Measurements from ENCODE around the gene EIF4G3. TPM values are rescaled to one million over a fixed set of nuclear protein-coding genes. Genes with fewer than 3 reads are reported as not detected.

The EIF4G3 gene
- total and polyA plus RNA-seq, 9 of the 15 experiments (the other 6 are each of a cell fraction or from before 2014, with no cell fraction given), result 6.7 to 40.5 (median 32.1) TPM

DNA sequence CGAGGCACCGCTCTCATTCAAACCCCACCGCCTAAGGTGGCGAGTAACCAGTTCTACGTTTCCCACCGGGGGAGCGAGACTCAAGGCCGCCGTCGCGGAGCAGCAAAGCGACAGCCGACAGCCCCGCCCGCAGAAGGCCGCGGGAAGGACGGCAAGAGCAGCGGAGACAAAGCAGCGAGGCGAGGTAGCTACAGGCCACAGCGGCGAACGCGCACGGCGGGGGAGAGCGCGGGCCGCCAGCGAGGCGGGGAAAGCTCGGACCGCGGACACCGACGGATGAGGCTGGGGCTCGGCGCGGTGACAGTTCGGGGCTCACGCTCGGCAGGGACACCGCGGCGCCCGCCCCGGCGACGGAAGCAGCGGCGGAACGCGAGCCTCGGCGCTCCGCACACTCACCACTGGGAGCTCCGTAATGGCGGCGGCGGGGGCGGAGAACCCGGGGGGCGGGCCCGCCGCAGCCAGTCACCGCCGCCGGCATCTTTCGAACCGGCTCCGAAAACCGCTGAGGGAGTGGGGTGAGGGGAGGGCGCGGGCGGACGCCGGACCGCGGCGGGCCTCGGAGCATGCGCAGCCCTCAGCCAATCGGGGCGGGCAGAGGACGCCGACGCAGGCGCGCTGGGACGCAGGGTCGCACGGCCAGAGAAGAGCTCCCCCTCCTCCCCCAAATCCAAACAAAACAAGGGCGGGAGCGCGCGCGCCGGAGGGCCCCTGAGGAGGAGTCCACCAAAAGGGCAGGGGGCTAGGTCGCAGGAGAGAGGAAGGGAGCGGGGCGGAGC, 390.3 kb downstream of the EIF4G3 start (continued):
- TF ChIP-seq, protein P1, sequence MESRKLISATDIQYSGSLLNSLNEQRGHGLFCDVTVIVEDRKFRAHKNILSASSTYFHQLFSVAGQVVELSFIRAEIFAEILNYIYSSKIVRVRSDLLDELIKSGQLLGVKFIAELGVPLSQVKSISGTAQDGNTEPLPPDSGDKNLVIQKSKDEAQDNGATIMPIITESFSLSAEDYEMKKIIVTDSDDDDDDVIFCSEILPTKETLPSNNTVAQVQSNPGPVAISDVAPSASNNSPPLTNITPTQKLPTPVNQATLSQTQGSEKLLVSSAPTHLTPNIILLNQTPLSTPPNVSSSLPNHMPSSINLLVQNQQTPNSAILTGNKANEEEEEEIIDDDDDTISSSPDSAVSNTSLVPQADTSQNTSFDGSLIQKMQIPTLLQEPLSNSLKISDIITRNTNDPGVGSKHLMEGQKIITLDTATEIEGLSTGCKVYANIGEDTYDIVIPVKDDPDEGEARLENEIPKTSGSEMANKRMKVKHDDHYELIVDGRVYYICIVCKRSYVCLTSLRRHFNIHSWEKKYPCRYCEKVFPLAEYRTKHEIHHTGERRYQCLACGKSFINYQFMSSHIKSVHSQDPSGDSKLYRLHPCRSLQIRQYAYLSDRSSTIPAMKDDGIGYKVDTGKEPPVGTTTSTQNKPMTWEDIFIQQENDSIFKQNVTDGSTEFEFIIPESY (CRISPR knock-in tag; IDR thresholded peaks at IDR 0.05), result peak; percentile 82
- TF ChIP-seq ZNF224 (CRISPR knock-in tag; IDR thresholded peaks at IDR 0.05) (peak; percentile 21; the same call in 1 of the 2 replicates), ZNF165 (CRISPR knock-in tag; IDR thresholded peaks at IDR 0.05; ENCODE audit: borderline replicate concordance) (no peak), SMARCC2 (IDR thresholded peaks at IDR 0.05; ENCODE audit: low read depth) (no peak), PRPF4 (IDR thresholded peaks at IDR 0.05; ENCODE audit: insufficient read depth, low read depth, low read length, poor library complexity, severe bottlenecking) (peak; percentile 92), TAF15 (IDR thresholded peaks at IDR 0.05; ENCODE audit: low read depth, low read length) (no peak), HDGF (IDR thresholded peaks at IDR 0.05) (peak; percentile 58; the same call in 1 of the 2 replicates), ZNF551 (CRISPR knock-in tag; IDR thresholded peaks at IDR 0.05) (no peak), SNIP1 (IDR thresholded peaks at IDR 0.05; ENCODE audit: low read depth) (no peak), ZC3H4 (CRISPR knock-in tag; IDR thresholded peaks at IDR 0.05; ENCODE audit: borderline replicate concordance) (peak; percentile 62; the same call in 1 of the 2 replicates), NUFIP1 (IDR thresholded peaks at IDR 0.05; ENCODE audit: partially characterized antibody) (no peak), ETV6 (IDR thresholded peaks at IDR 0.05; ENCODE audit: borderline replicate concordance in 1 of 2, low read depth in 2 of 2, low read length in 1 of 2) (no peak), ETV6 (CRISPR knock-in tag; IDR thresholded peaks at IDR 0.05; ENCODE audit: borderline replicate concordance) (peak; percentile 85; the same call in 1 of the 2 replicates), ZNF436 (CRISPR knock-in tag; IDR thresholded peaks at IDR 0.05) (no peak), PTTG1 (tag; IDR thresholded peaks at IDR 0.05; ENCODE audit: low read depth) (no peak), CC2D1A (IDR thresholded peaks at IDR 0.05) (no peak), ZNF75A (CRISPR knock-in tag; IDR thresholded peaks at IDR 0.05) (no peak), TFAM (CRISPR knock-in tag; conservative IDR thresholded peaks at IDR 0.05) (no peak), DDX20 (tag; IDR thresholded peaks at IDR 0.05; ENCODE audit: low read depth) (no peak), RBM34 (IDR thresholded peaks at IDR 0.05; ENCODE audit: borderline replicate concordance, insufficient read depth, low read length) (0 out of 2 replicates have a peak, but pooled peaks have one; percentile 32), CREM (IDR thresholded peaks at IDR 0.05; ENCODE audit: low read depth) (peak; percentile 63), MIER1 (IDR thresholded peaks at IDR 0.05; ENCODE audit: low read depth) (no peak)
- TF ChIP-seq, protein P2, sequence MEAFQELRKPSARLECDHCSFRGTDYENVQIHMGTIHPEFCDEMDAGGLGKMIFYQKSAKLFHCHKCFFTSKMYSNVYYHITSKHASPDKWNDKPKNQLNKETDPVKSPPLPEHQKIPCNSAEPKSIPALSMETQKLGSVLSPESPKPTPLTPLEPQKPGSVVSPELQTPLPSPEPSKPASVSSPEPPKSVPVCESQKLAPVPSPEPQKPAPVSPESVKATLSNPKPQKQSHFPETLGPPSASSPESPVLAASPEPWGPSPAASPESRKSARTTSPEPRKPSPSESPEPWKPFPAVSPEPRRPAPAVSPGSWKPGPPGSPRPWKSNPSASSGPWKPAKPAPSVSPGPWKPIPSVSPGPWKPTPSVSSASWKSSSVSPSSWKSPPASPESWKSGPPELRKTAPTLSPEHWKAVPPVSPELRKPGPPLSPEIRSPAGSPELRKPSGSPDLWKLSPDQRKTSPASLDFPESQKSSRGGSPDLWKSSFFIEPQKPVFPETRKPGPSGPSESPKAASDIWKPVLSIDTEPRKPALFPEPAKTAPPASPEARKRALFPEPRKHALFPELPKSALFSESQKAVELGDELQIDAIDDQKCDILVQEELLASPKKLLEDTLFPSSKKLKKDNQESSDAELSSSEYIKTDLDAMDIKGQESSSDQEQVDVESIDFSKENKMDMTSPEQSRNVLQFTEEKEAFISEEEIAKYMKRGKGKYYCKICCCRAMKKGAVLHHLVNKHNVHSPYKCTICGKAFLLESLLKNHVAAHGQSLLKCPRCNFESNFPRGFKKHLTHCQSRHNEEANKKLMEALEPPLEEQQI (IDR thresholded peaks at IDR 0.05), result no peak
- TF ChIP-seq, protein P3, sequence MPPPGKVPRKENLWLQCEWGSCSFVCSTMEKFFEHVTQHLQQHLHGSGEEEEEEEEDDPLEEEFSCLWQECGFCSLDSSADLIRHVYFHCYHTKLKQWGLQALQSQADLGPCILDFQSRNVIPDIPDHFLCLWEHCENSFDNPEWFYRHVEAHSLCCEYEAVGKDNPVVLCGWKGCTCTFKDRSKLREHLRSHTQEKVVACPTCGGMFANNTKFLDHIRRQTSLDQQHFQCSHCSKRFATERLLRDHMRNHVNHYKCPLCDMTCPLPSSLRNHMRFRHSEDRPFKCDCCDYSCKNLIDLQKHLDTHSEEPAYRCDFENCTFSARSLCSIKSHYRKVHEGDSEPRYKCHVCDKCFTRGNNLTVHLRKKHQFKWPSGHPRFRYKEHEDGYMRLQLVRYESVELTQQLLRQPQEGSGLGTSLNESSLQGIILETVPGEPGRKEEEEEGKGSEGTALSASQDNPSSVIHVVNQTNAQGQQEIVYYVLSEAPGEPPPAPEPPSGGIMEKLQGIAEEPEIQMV (tag; conservative IDR thresholded peaks at IDR 0.05; ENCODE audit: low read depth), result no peak

All from K562 (cell line).